ENCODE measurements around the gene PPARG.

DNA sequence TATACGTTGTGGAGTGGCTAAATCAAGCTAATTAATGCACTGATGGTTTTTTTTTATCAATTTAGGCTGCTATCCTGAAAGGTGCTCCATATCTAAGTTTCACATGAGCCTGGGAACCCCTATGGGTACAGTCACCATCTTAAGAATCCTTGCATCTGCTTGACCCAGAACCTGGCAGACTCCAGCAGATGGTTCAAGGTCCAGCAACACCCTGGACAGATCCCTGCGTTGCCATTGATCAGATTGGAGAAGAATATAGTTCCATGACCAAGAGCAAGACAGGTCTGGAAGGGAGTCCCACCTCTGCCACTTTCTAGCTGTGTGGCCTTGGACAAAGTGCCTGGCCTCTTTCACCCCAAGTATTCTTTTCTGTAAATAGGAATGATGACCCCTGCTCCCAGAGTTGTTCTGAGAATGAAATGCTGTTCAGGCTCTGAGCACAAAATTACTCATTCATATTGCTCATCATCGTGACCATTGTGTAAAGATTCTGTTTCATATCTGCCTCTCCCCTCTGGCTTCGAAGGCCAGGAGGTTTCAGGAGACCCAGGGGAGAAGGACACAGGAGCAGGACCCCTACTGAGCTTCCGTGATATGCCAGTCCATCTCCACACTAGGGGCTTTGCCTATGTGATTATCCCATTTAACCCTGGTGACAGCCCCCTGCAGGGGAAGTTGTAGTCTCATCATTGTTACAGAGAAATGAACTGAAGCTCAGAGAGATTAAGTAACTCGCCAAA, 165.4 kb downstream of the PPARG start:
- TF ChIP-seq GABPA (IDR thresholded peaks at IDR 0.05 in 1 of 2, conservative IDR thresholded peaks at IDR 0.05 in 1 of 2) (no peak), NR2F2 (IDR thresholded peaks at IDR 0.05) (no peak), RAD21 (IDR thresholded peaks at IDR 0.05) (no peak), YY1 (IDR thresholded peaks at IDR 0.05) (no peak), EGR1 (IDR thresholded peaks at IDR 0.05; ENCODE audit: low read depth in 2 of 2) (no peak), TAF1 (conservative IDR thresholded peaks at IDR 0.05) (no peak), RXRA (IDR thresholded peaks at IDR 0.05) (no peak), SP1 (IDR thresholded peaks at IDR 0.05) (no peak), FOXA2 (IDR thresholded peaks at IDR 0.05) (no peak)
- TF ChIP-seq, protein P1, sequence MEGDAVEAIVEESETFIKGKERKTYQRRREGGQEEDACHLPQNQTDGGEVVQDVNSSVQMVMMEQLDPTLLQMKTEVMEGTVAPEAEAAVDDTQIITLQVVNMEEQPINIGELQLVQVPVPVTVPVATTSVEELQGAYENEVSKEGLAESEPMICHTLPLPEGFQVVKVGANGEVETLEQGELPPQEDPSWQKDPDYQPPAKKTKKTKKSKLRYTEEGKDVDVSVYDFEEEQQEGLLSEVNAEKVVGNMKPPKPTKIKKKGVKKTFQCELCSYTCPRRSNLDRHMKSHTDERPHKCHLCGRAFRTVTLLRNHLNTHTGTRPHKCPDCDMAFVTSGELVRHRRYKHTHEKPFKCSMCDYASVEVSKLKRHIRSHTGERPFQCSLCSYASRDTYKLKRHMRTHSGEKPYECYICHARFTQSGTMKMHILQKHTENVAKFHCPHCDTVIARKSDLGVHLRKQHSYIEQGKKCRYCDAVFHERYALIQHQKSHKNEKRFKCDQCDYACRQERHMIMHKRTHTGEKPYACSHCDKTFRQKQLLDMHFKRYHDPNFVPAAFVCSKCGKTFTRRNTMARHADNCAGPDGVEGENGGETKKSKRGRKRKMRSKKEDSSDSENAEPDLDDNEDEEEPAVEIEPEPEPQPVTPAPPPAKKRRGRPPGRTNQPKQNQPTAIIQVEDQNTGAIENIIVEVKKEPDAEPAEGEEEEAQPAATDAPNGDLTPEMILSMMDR (IDR thresholded peaks at IDR 0.05; ENCODE audit: low read depth, low read length, missing input control): no peak
- TF ChIP-seq, protein P2, sequence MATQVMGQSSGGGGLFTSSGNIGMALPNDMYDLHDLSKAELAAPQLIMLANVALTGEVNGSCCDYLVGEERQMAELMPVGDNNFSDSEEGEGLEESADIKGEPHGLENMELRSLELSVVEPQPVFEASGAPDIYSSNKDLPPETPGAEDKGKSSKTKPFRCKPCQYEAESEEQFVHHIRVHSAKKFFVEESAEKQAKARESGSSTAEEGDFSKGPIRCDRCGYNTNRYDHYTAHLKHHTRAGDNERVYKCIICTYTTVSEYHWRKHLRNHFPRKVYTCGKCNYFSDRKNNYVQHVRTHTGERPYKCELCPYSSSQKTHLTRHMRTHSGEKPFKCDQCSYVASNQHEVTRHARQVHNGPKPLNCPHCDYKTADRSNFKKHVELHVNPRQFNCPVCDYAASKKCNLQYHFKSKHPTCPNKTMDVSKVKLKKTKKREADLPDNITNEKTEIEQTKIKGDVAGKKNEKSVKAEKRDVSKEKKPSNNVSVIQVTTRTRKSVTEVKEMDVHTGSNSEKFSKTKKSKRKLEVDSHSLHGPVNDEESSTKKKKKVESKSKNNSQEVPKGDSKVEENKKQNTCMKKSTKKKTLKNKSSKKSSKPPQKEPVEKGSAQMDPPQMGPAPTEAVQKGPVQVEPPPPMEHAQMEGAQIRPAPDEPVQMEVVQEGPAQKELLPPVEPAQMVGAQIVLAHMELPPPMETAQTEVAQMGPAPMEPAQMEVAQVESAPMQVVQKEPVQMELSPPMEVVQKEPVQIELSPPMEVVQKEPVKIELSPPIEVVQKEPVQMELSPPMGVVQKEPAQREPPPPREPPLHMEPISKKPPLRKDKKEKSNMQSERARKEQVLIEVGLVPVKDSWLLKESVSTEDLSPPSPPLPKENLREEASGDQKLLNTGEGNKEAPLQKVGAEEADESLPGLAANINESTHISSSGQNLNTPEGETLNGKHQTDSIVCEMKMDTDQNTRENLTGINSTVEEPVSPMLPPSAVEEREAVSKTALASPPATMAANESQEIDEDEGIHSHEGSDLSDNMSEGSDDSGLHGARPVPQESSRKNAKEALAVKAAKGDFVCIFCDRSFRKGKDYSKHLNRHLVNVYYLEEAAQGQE (IDR thresholded peaks at IDR 0.05): no peak
- TF ChIP-seq, protein P3, sequence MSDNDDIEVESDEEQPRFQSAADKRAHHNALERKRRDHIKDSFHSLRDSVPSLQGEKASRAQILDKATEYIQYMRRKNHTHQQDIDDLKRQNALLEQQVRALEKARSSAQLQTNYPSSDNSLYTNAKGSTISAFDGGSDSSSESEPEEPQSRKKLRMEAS (IDR thresholded peaks at IDR 0.05): no peak
- TF ChIP-seq, protein P4, sequence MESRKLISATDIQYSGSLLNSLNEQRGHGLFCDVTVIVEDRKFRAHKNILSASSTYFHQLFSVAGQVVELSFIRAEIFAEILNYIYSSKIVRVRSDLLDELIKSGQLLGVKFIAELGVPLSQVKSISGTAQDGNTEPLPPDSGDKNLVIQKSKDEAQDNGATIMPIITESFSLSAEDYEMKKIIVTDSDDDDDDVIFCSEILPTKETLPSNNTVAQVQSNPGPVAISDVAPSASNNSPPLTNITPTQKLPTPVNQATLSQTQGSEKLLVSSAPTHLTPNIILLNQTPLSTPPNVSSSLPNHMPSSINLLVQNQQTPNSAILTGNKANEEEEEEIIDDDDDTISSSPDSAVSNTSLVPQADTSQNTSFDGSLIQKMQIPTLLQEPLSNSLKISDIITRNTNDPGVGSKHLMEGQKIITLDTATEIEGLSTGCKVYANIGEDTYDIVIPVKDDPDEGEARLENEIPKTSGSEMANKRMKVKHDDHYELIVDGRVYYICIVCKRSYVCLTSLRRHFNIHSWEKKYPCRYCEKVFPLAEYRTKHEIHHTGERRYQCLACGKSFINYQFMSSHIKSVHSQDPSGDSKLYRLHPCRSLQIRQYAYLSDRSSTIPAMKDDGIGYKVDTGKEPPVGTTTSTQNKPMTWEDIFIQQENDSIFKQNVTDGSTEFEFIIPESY (IDR thresholded peaks at IDR 0.05): no peak
- TF ChIP-seq, protein P5, sequence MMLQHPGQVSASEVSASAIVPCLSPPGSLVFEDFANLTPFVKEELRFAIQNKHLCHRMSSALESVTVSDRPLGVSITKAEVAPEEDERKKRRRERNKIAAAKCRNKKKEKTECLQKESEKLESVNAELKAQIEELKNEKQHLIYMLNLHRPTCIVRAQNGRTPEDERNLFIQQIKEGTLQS (IDR thresholded peaks at IDR 0.05): no peak
